Tibial nerve (tissue), 4 donors: Measurements from ENCODE around the gene FOXB2.

Experiments
- EP300 ChIP-seq, 2 donors: sonication (generic); formaldehyde crosslinking; IDR thresholded peaks; one replicate each; pipeline ENCODE4 v1.6.1; 2017; ENCODE audit warnings: antibody characterized with exemption in 2 of 2, mild to moderate bottlenecking in 1 of 2
- POLR2A ChIP-seq, 2 donors: fragments of 450-650 bp; IDR thresholded peaks; one replicate each; pipeline ENCODE4 v1.6.1; 2017; ENCODE audit warnings: antibody characterized with exemption in 2 of 2, mild to moderate bottlenecking in 2 of 2, moderate library complexity in 2 of 2
- TF ChIP-seq, protein P1 (sequence below), 5 experiments: fragments of 200-600 bp in 3 of 5; fragments of 450-650 bp in 2 of 5; sonication (generic) in 3 of 5; IDR thresholded peaks; one replicate each; pipeline ENCODE4 v1.5.1; 2016 to 2019; ENCODE audit warnings: antibody characterized with exemption in 5 of 5, mild to moderate bottlenecking in 3 of 5, moderate library complexity in 2 of 5

DNA sequence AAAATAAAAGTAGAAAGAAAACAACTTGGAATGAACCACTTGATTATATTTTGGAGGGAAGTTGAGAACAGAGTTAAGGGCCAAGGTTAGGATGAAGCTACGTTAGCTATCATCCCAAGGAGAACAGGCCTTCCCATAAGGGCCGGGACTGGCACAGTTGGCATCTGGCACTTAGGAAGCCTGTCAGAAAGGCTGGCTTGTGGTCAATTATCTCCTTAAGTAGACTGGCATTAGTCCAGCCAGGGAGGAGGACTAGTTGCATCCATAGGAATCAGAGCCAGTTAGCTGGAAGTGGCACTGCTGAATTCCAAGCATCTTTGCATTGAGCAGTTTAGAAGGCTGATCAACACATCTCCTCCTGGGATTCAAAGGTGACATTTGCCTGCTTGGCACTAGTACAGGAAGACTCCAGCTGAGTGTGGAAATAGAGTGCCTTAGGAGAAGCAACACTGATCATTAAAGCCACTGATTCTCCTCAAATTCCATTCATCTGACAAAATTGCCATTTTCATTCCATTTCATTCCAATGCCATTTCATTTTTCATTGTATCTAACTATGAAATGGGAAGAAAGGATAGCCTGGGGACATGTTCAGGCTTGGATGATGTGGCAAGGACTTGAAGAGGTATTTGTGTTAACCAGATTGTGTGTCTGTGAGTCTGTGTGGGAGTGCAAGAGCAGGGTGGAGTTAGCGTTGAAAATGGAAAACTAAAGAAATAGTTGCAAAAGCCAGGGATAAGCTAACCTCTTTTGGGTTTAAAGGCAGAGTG, 5.5 kb downstream of the FOXB2 start:
- TF ChIP-seq, protein P1, sequence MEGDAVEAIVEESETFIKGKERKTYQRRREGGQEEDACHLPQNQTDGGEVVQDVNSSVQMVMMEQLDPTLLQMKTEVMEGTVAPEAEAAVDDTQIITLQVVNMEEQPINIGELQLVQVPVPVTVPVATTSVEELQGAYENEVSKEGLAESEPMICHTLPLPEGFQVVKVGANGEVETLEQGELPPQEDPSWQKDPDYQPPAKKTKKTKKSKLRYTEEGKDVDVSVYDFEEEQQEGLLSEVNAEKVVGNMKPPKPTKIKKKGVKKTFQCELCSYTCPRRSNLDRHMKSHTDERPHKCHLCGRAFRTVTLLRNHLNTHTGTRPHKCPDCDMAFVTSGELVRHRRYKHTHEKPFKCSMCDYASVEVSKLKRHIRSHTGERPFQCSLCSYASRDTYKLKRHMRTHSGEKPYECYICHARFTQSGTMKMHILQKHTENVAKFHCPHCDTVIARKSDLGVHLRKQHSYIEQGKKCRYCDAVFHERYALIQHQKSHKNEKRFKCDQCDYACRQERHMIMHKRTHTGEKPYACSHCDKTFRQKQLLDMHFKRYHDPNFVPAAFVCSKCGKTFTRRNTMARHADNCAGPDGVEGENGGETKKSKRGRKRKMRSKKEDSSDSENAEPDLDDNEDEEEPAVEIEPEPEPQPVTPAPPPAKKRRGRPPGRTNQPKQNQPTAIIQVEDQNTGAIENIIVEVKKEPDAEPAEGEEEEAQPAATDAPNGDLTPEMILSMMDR (IDR thresholded peaks at IDR 0.05), result no peak
- TF ChIP-seq POLR2A (IDR thresholded peaks at IDR 0.05) (no peak), EP300 (IDR thresholded peaks at IDR 0.05) (no peak)
